IPS-18a (cell line): ENCODE measurements around the gene TRAPPC12.
A peak's percentile ranks its signal among the peaks of the same experiment; 100 is the strongest.
"Not testable (repeated sequence)": the region's sequence is repeated elsewhere in the genome, so short reads cannot be mapped to it uniquely, and the experiment has no call there.

ENCODE experiments used
- H3K27ac ChIP-seq: one replicate; pipeline ENCODE4 v1.5.1; 2013; ENCODE audit warnings: low read length
- H3K27me3 ChIP-seq: one replicate; pipeline ENCODE4 v1.6.1; 2013; ENCODE audit warnings: mild to moderate bottlenecking, low read length; ENCODE audit not compliant: control insufficient read depth, insufficient read depth
- H3K36me3 ChIP-seq: one replicate; pipeline ENCODE4 v1.6.1; 2013; ENCODE audit warnings: low read depth, low read length; ENCODE audit not compliant: control insufficient read depth
- H3K4me1 ChIP-seq: one replicate; pipeline ENCODE4 v1.6.1; 2013; ENCODE audit warnings: low read depth, low read length; ENCODE audit not compliant: control insufficient read depth
- H3K4me3 ChIP-seq: one replicate; pipeline ENCODE4 v1.5.1; 2013; ENCODE audit warnings: low read length
- H3K9ac ChIP-seq: one replicate; pipeline ENCODE4 v1.6.1; 2013; ENCODE audit warnings: mild to moderate bottlenecking, low read length, moderate library complexity
- H3K9me3 ChIP-seq: one replicate; pipeline ENCODE4 v1.6.1; 2013; ENCODE audit warnings: low read depth, low read length; ENCODE audit not compliant: control insufficient read depth

Gene TRAPPC12

GRCh38 chr2:3513026-3513810, 133.7 kb downstream of the TRAPPC12 start:
- peaks cover 23% of the 10 kb centered on the region for H3K36me3 ChIP-seq
- H3K4me1 ChIP-seq, result no peaks in the 10 kb centered on the region
- no peak overlapping the region for H3K4me3 ChIP-seq
- H3K9ac ChIP-seq, result no peak overlapping the region
- H3K9me3 ChIP-seq, result no peaks in the 10 kb centered on the region
- no peaks in the 10 kb centered on the region for H3K27me3 ChIP-seq
- no peak overlapping the region for H3K27ac ChIP-seq

GRCh38 chr2:3515438-3515837, 135.9 kb downstream of the TRAPPC12 start:
- H3K4me1 ChIP-seq, H3K27me3 ChIP-seq, H3K9ac ChIP-seq, H3K9me3 ChIP-seq, H3K4me3 ChIP-seq, H3K27ac ChIP-seq: not testable (repeated sequence)
- peaks cover 23% of the 10 kb centered on the region for H3K36me3 ChIP-seq

- no peaks in the 10 kb centered on the region for H3K27me3 ChIP-seq
- no peak overlapping the region for H3K4me3 ChIP-seq
- H3K27ac ChIP-seq, result no peak overlapping the region
- H3K36me3 ChIP-seq, result peaks cover 14% of the 10 kb centered on the region
- H3K9ac ChIP-seq, result no peak overlapping the region
- H3K4me1 ChIP-seq, result peaks cover 7% of the 10 kb centered on the region
- no peaks in the 10 kb centered on the region for H3K9me3 ChIP-seq
These were observed 137.3 kb downstream of the TRAPPC12 start for GRCh38 chr2:3516831-3517230.

- peaks cover 7% of the 10 kb centered on the region for H3K4me1 ChIP-seq
These were observed 138.5 kb downstream of the TRAPPC12 start for GRCh38 chr2:3517948-3518495.

GRCh38 chr2:3518496-3519254, 139.2 kb downstream of the TRAPPC12 start:
- no peaks in the 10 kb centered on the region for H3K9me3 ChIP-seq
- H3K4me3 ChIP-seq, result peak overlapping the region; percentile 93
- peak overlapping the region; percentile 76 for H3K27ac ChIP-seq
- peak overlapping the region; percentile 82 for H3K9ac ChIP-seq
- peaks cover 4% of the 10 kb centered on the region for H3K36me3 ChIP-seq
- H3K27me3 ChIP-seq, result no peaks in the 10 kb centered on the region
- peaks cover 7% of the 10 kb centered on the region for H3K4me1 ChIP-seq

More at GRCh38 chr2:3517948-3518495, 138.5 kb downstream of the TRAPPC12 start:
- Histone ChIP-seq H3K9ac (peak overlapping the region; percentile 82), H3K27me3 (no peaks in the 10 kb centered on the region), H3K9me3 (no peaks in the 10 kb centered on the region), H3K27ac (peak overlapping the region; percentile 76), H3K36me3 (peaks cover 10% of the 10 kb centered on the region), H3K4me3 (peak overlapping the region; percentile 93)

GRCh38 chr2:3519255-3520205, 140.0 kb downstream of the TRAPPC12 start, which contains the start of gene ADI1:
Gene ADI1 (minus strand): TSS chr2:3519531. CDS start chr2:3519487, 44 bp downstream.
- Histone ChIP-seq H3K9me3 (no peaks in the 10 kb centered on the region), H3K27ac (peak within 1 kb of the TSS; percentile 76), H3K4me1 (peaks cover 7% of the 10 kb centered on the region), H3K27me3 (no peaks in the 10 kb centered on the region), H3K36me3 (peaks cover 4% of the 10 kb centered on the region), H3K4me3 (peak within 1 kb of the TSS; percentile 93), H3K9ac (peak within 1 kb of the TSS; percentile 82)

DNA sequence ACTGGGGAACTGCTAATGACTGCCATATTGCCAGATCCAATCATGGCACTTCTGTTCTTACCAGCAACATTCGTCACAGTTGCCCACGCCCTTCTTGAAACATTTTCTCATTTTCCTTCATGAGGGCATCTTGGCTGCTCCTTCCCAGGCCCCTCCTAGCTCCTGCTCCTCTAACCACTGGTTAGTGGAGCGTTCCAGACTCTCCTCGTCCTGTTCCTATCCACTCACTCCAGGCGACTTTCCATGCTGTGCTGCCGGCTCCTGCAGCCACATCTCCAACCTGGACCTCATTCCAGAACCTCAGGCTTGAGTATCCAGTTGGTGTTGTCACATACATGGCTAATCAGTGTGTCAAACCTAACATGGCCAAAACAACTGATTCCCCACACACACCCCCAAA, 141.1 kb downstream of the TRAPPC12 start:
- peaks cover 4% of the 10 kb centered on the region for H3K36me3 ChIP-seq
- no peak overlapping the region for H3K27ac ChIP-seq
- H3K9ac ChIP-seq, result no peak overlapping the region
- no peaks in the 10 kb centered on the region for H3K27me3 ChIP-seq
- peak overlapping the region; percentile 77 for H3K4me3 ChIP-seq
- H3K9me3 ChIP-seq, result no peaks in the 10 kb centered on the region
- H3K4me1 ChIP-seq, result peaks cover 7% of the 10 kb centered on the region

DNA sequence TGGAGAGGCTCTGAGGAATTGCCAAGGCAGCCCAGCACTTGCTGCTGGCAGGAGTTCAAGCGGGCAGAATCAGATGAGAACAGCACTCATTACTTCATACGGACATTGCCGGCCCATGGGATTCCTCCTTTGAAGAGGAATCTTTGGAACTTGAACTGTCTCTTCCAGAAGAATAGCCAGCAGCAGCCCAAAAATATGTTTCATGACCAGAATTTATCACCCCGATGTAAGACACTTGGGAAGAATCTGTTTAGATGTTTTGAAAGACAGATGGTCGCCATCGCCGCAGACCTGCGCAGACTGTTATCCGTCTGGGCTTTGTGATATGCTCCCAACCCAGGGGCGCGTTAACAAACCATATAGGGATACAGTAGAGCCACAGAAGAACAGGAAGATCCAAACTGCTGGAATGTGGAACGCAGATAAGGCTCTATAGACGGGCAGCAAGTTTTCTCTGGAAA, 143.5 kb downstream of the TRAPPC12 start:
- Histone ChIP-seq H3K27me3 (no peaks in the 10 kb centered on the region), H3K4me3 (no peak overlapping the region), H3K36me3 (no peaks in the 10 kb centered on the region), H3K9me3 (no peaks in the 10 kb centered on the region), H3K4me1 (peaks cover 7% of the 10 kb centered on the region), H3K27ac (no peak overlapping the region), H3K9ac (no peak overlapping the region)

- H3K27me3 ChIP-seq, result no peaks in the 10 kb centered on the region
- H3K27ac ChIP-seq, result no peak overlapping the region
- H3K36me3 ChIP-seq, result no peaks in the 10 kb centered on the region
- H3K9ac ChIP-seq, result no peak overlapping the region
- no peak overlapping the region for H3K4me3 ChIP-seq
- H3K4me1 ChIP-seq, result peaks cover 7% of the 10 kb centered on the region
- no peaks in the 10 kb centered on the region for H3K9me3 ChIP-seq
These were observed 144.1 kb downstream of the TRAPPC12 start for GRCh38 chr2:3523551-3524041.

GRCh38 chr2:3526871-3527270, 147.4 kb downstream of the TRAPPC12 start:
- H3K4me3 ChIP-seq, result no peak overlapping the region
- no peaks in the 10 kb centered on the region for H3K4me1 ChIP-seq
- H3K36me3 ChIP-seq, result no peaks in the 10 kb centered on the region
- no peaks in the 10 kb centered on the region for H3K27me3 ChIP-seq
- H3K9ac ChIP-seq, result no peak overlapping the region
- no peaks in the 10 kb centered on the region for H3K9me3 ChIP-seq
- no peak overlapping the region for H3K27ac ChIP-seq
